ENCODE results near the gene NEURL3. TPM values are rescaled to one million over a fixed set of nuclear protein-coding genes. Genes with fewer than 3 reads are reported as not detected.
"Not testable (repeated sequence)": the region's sequence is repeated elsewhere in the genome, so short reads cannot be mapped to it uniquely, and the experiment has no call there.

NEURL3 gene
- total RNA-seq, 1 donor from 2014 or later = not detected

- Mint-ChIP-seq H3K4me3 (no peak overlapping the region), H3K4me1 (peaks cover 3% of the 10 kb centered on the region), H3K27me3 (ENCODE audit: insufficient read depth, low read depth) (peaks cover 2% of the 10 kb centered on the region), H3K27ac (no peak overlapping the region), H3K36me3 (no peaks in the 10 kb centered on the region), H3K9me3 (peaks cover 7% of the 10 kb centered on the region)
- H3K4me1 ChIP-seq = no peaks in the 10 kb centered on the region
- H3K4me2 ChIP-seq = no peak overlapping the region
- no peaks in the 10 kb centered on the region for H4K20me1 ChIP-seq (ENCODE audit: low read depth)
- TF ChIP-seq EZH2phosphoT487 (IDR thresholded peaks at IDR 0.05) (no peak), CTCF (IDR thresholded peaks at IDR 0.05) (no peak), EZH2 (IDR thresholded peaks at IDR 0.05) (no peak)
- H3K27me3 ChIP-seq = peaks cover under 1% of the 10 kb centered on the region
- no peaks in the 10 kb centered on the region for H3K9me3 ChIP-seq (ENCODE audit: low read depth)
- H3K9ac ChIP-seq = no peak overlapping the region
- no peak overlapping the region for H3K4me3 ChIP-seq
- no peak overlapping the region for H3K27ac ChIP-seq
- no peaks in the 10 kb centered on the region for H3K36me3 ChIP-seq
- H2AFZ ChIP-seq (replicated peaks) = no peak overlapping the region
- H3K79me2 ChIP-seq (ENCODE audit: low read depth) = no peaks in the 10 kb centered on the region
- H3F3A ChIP-seq (ENCODE audit: low read depth) = no peaks in the 10 kb centered on the region
- DNase-seq (ENCODE audit: low spot score) = no peak
Measured at GRCh38 chr2:96464651-96465050, 40.5 kb downstream of the NEURL3 start.

GRCh38 chr2:96464061-96464460 is 41.1 kb downstream of the NEURL3 start:
- Mint-ChIP-seq H3K36me3 (no peaks in the 10 kb centered on the region), H3K4me1 (peaks cover 3% of the 10 kb centered on the region), H3K27me3 (ENCODE audit: insufficient read depth, low read depth) (peaks cover 2% of the 10 kb centered on the region), H3K27ac (no peak overlapping the region), H3K4me3 (no peak overlapping the region), H3K9me3 (peaks cover 7% of the 10 kb centered on the region)
- no peaks in the 10 kb centered on the region for H3K79me2 ChIP-seq (ENCODE audit: low read depth)
- no peaks in the 10 kb centered on the region for H3K27me3 ChIP-seq
- no peak for DNase-seq (ENCODE audit: low spot score)
- no peak overlapping the region for H2AFZ ChIP-seq (replicated peaks)
- TF ChIP-seq EZH2phosphoT487 (IDR thresholded peaks at IDR 0.05) = no peak
- TF ChIP-seq EZH2 (IDR thresholded peaks at IDR 0.05) = no peak
- H3K27ac ChIP-seq = no peak overlapping the region
- H3K36me3 ChIP-seq = no peaks in the 10 kb centered on the region
- H3K9me3 ChIP-seq (ENCODE audit: low read depth) = no peaks in the 10 kb centered on the region
- H3K4me2 ChIP-seq = no peak overlapping the region
- no peak overlapping the region for H3K4me3 ChIP-seq
- no peaks in the 10 kb centered on the region for H3F3A ChIP-seq (ENCODE audit: low read depth)
- no peak overlapping the region for H3K9ac ChIP-seq
- no peaks in the 10 kb centered on the region for H3K4me1 ChIP-seq
- no peaks in the 10 kb centered on the region for H4K20me1 ChIP-seq (ENCODE audit: low read depth)

DNA sequence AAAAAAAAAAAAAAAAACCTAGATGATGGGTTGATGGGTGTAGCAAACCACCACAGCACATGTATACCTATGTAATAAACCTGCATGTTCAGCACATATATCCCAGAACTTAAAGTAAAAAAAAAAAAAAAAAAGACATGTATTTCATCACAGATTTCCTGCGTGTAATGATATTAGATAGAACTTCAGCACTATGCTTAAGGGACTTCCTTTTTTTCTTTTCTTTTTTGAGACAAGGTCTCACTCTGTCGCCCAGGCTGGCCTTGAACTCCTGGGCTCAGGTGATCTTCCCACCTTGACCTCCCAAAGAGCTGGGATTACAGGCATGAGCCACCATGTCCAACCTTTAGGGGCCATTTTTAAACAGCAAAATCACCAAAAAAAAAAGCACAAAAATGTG is 42.0 kb downstream of the NEURL3 start:
- Histone ChIP-seq H4K20me1 (ENCODE audit: low read depth) (no peaks in the 10 kb centered on the region), H3K4me1 (no peaks in the 10 kb centered on the region), H3K27me3 (no peaks in the 10 kb centered on the region), H3K9me3 (ENCODE audit: low read depth) (no peaks in the 10 kb centered on the region), H3K9ac (no peak overlapping the region), H3F3A (ENCODE audit: low read depth) (no peaks in the 10 kb centered on the region), H2AFZ (replicated peaks) (no peak overlapping the region), H3K36me3 (no peaks in the 10 kb centered on the region), H3K27ac (no peak overlapping the region), H3K4me2 (no peak overlapping the region), H3K79me2 (ENCODE audit: low read depth) (no peaks in the 10 kb centered on the region), H3K4me3 (no peak overlapping the region)
- Mint-ChIP-seq H3K36me3 (no peaks in the 10 kb centered on the region), H3K9me3 (peaks cover 7% of the 10 kb centered on the region), H3K4me3 (no peak overlapping the region), H3K27ac (no peak overlapping the region), H3K4me1 (peaks cover 3% of the 10 kb centered on the region), H3K27me3 (ENCODE audit: insufficient read depth, low read depth) (peaks cover 2% of the 10 kb centered on the region)
- no peak for DNase-seq (ENCODE audit: low spot score)
- no peak for TF ChIP-seq CTCF (IDR thresholded peaks at IDR 0.05)

GRCh38 chr2:96461616-96462015 is 43.5 kb downstream of the NEURL3 start:
- H2AFZ ChIP-seq (replicated peaks); H3K27me3 ChIP-seq; H3K4me2 ChIP-seq; H3K4me1 ChIP-seq; H3K36me3 ChIP-seq; H3K9ac ChIP-seq; H3K4me3 Mint-ChIP-seq; H3K27ac Mint-ChIP-seq; H3K27me3 Mint-ChIP-seq (ENCODE audit: insufficient read depth, low read depth); H3K36me3 Mint-ChIP-seq; H3K9me3 ChIP-seq (ENCODE audit: low read depth); H3K4me1 Mint-ChIP-seq; H4K20me1 ChIP-seq (ENCODE audit: low read depth); H3F3A ChIP-seq (ENCODE audit: low read depth); H3K79me2 ChIP-seq (ENCODE audit: low read depth); H3K9me3 Mint-ChIP-seq; DNase-seq (ENCODE audit: low spot score); H3K4me3 ChIP-seq; H3K27ac ChIP-seq: not testable (repeated sequence)
